NCI-H128 (cell line): ENCODE measurements around the gene YWHAQ.

Experiments used
- DNase-seq: peaks from one replicate; lab custom pipeline; 2025; ENCODE audit not compliant: unreplicated experiment; lab: John Stamatoyannopoulos, UW

YWHAQ gene

GRCh38 chr2:9655441-9656269 lies 24.9 kb upstream of the YWHAQ start:
- no peak for DNase-seq

- no peak for DNase-seq
Observed at GRCh38 chr2:9654452-9655100, 23.8 kb upstream of the YWHAQ start.

DNA sequence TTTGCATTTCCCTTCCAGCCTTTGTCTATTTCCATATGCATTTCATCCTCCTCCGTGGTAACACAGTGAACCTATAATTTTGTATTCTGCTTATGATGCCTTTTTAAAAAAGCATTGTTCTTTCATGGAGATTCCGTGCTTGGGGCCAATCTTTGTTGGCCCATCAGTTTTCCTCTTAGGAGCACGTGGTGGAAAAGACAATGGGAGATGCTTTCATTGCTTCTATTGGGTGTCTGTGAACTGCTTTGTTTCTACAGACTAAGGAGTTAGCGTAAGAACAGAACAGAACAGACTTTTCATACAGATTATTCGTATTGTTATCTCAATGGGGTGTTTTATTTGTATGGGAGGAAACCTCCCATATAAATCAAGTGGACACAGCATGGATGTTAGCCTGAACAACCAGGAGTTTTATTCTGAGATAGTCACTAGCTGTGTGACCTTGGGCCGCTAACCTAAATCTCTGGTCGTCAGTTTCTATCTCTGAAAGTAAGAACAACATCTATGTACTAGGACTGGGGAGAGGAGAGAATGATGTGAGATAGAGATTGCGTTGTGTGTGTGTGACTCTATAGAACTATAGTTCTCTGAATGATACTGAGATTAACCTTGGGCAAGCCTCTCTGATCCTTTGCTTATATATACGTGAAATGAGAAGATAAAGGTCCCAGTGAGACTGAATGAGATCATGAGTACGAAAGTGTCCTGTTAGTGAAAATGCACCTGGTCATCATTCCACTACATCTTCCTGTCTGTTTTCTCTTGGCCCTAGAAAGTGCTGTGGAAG lies 22.9 kb upstream of the YWHAQ start:
- no peak for DNase-seq

- DNase-seq: no peak
Observed at GRCh38 chr2:9652898-9653479, 22.2 kb upstream of the YWHAQ start.

GRCh38 chr2:9652267-9652666 lies 21.5 kb upstream of the YWHAQ start:
- no peak for DNase-seq

GRCh38 chr2:9650119-9650821 lies 19.5 kb upstream of the YWHAQ start:
- no peak for DNase-seq

GRCh38 chr2:9649261-9649660 lies 18.5 kb upstream of the YWHAQ start:
- DNase-seq: no peak

- DNase-seq: no peak
Observed at GRCh38 chr2:9648821-9649220, 18.0 kb upstream of the YWHAQ start.

DNA sequence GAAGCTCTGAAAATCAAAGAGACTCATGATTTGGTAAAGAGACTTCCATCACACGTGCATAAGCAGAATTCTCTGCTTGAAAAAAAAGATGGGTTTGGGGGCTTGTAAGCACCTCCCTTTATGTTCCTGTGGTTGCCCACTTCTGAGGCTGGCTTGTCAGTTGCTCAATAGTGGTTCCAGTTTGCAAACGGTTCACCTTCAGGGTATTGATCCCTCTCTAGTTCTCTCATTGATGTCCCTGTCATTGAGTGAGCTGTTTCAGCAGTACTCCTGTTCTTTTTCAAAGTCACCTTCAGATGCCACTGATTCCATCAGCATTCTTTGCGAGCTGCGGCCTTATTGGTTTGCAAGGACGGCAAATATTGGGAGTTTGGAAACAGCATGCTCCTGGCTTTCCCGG lies 17.1 kb upstream of the YWHAQ start:
- DNase-seq: no peak

GRCh38 chr2:9646196-9647030 lies 15.6 kb upstream of the YWHAQ start:
- DNase-seq: no peak

- no peak for DNase-seq
Observed at GRCh38 chr2:9644603-9645002, 13.8 kb upstream of the YWHAQ start.

- no peak for DNase-seq
Observed at GRCh38 chr2:9644021-9644420, 13.2 kb upstream of the YWHAQ start.

GRCh38 chr2:9641641-9642040 lies 10.8 kb upstream of the YWHAQ start:
- no peak for DNase-seq

- no peak for DNase-seq
Observed at GRCh38 chr2:9640403-9641104, 9.8 kb upstream of the YWHAQ start.

DNA sequence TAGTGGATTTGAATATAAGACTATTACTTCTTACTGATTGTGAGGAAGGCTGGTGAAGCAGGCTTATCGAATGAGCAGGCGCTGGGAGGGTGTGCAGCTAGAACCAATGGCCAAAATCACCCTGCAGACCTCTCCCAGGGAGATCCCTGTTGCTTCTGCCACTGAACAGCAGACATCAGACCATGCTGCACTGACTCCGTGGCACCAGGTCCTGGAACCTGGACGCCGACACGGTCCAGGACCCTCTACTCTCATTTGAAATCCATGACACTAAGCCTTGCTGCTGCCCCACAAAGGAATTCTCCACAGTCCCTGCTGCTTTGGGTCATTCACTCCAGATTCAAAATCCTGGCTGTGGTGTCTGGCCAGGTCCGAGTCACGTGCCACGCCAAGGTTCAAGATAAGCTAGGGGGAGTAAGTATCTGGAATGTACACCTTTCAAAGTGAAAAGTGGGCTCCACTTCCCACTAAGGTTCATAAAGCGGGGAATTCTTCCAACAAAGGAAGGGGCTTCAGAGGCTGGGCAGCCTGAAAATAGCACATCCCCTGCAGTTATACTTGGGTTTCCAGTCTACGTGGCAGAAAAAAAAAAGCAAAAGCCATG lies 9.0 kb upstream of the YWHAQ start:
- DNase-seq: no peak

DNA sequence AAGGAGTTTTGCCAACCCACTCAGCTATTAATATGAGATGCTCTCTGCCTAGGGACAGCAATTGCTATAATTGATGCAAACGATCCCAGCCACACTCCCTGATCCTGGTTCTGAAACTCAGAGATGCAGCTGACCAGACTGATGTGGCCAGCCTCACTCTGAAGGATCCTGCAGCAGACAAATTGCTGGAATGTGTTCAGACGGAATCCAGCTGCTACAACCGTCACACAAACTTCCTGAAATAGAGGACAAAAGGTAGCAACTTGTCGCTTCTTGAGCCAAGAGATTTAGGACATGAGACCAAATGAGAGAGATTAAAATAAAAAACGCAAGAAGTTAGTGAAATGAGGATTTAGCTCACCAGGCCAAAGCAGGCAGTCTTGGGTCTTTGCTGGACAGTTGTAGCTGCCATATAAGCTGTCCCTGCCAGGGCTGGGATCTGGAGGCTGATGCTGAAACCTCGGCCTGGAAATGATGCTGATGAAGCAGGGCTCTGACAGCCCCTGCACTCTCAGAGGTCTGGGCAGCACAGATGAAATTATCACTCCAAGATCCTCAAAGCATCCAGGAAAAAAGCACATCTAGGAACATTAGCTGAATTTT lies 8.3 kb upstream of the YWHAQ start:
- no peak for DNase-seq

DNA sequence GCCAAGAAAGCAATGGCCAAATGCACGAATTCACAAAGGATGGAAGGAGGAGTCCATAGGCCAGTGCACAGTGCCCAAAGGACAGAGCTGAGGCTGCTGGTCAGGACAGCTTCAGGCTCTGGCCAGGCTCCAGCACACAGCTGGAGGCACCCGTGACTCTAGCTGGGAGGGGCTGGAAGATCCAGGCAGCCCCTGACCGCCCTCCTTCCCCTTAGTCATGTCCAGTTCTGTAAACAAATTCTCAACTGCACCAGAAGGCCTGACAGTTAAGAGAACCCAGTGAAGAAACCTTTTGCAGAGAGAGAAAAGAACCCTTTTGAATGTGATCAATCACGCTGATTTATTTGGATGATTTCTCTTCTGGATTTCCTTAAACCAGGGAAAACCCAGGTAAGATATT lies 7.7 kb upstream of the YWHAQ start:
- no peak for DNase-seq

DNA sequence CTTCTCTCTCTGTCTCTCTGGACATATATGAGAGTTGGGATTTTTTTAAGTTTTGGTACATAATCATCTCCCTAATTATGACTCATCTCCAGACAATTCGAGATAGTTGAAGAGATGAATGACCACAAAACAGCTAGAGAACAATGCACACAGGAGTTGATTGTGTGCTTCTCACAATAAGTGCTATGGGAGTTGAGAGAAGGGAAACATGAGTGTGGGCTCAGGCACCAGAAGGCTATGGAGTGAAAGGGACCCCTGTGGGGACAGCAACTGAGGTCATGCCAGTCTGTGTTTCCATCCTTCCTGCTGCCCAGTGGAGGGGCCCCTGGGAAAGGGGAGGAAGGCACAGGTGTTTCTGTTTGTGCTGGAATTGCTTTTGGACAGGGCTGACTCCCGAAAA lies 6.5 kb upstream of the YWHAQ start:
- DNase-seq: no peak

DNA sequence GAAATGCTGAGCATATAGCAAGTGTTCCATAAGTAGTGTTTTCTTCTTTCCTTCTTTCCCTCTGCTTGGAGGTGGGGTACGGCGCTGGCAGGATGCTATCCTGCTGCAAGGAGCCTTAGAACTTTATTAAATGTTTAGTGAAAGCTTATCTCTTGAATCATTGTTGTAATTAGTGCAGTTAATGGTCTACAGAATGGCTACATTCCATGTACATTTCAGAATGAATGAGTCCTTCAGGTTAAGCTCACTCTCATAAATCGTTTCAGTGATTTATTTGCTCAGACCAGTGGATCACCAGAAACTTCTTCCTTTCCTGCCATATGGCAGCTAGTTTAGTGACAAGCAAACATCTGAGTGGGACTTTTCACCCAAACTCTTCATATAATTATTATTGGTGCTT lies 3.3 kb upstream of the YWHAQ start:
- DNase-seq: no peak
